Activated CD4-positive, CD25-positive, alpha-beta regulatory T cell treated with anti-CD3 and anti-CD28 coated beads, Interleukin-2, amount 50 U/mL, for 16 hours (primary cell): Measurements from ENCODE around the gene TASP1.
"Not testable (repeated sequence)": the region's sequence is repeated elsewhere in the genome, so short reads cannot be mapped to it uniquely, and the experiment has no call there.

Experiments used
- DNase-seq: peaks from one replicate; pipeline ENCODE4 v3.0.0-alpha.2; 2020; ENCODE audit warnings: low read depth, low spot score

The TASP1 gene

GRCh38 chr20:13638496-13639149 lies at the start of gene TASP1:
TSS of gene TASP1 (minus strand) at chr20:13638932. CDS start at chr20:13630078, 8,854 bp downstream.
- DNase-seq, result peak; percentile 92

GRCh38 chr20:13687815-13688214 lies 49.1 kb upstream of the TASP1 start:
- DNase-seq, result no peak

- DNase-seq, result no peak
These were observed 46.9 kb upstream of the TASP1 start for GRCh38 chr20:13685623-13686022.

- no peak for DNase-seq
These were observed 46.0 kb upstream of the TASP1 start for GRCh38 chr20:13684566-13685222.

- no peak for DNase-seq
These were observed 45.1 kb upstream of the TASP1 start for GRCh38 chr20:13683833-13684232.

- DNase-seq, result no peak
These were observed 42.8 kb upstream of the TASP1 start for GRCh38 chr20:13681248-13682125.

GRCh38 chr20:13678944-13679343 lies 40.2 kb upstream of the TASP1 start:
- no peak for DNase-seq

GRCh38 chr20:13677241-13677640 lies 38.5 kb upstream of the TASP1 start:
- DNase-seq, result no peak

GRCh38 chr20:13676682-13677081 lies 38.0 kb upstream of the TASP1 start:
- no peak for DNase-seq

- DNase-seq, result no peak
These were observed 34.0 kb upstream of the TASP1 start for GRCh38 chr20:13672690-13673089.

GRCh38 chr20:13671916-13672378 lies 33.2 kb upstream of the TASP1 start:
- DNase-seq, result no peak

- DNase-seq, result no peak
These were observed 32.8 kb upstream of the TASP1 start for GRCh38 chr20:13671512-13671911.

- no peak for DNase-seq
These were observed 31.4 kb upstream of the TASP1 start for GRCh38 chr20:13670160-13670559.

GRCh38 chr20:13665709-13666395 lies 27.1 kb upstream of the TASP1 start:
- no peak for DNase-seq

- DNase-seq, result no peak
These were observed 22.4 kb upstream of the TASP1 start for GRCh38 chr20:13661070-13661685.

GRCh38 chr20:13659288-13659687 lies 20.6 kb upstream of the TASP1 start:
- DNase-seq, result no peak

GRCh38 chr20:13658060-13658459 lies 19.3 kb upstream of the TASP1 start:
- not testable (repeated sequence) for DNase-seq

GRCh38 chr20:13656721-13657368 lies 18.1 kb upstream of the TASP1 start:
- DNase-seq, result no peak

- DNase-seq, result no peak
These were observed 15.8 kb upstream of the TASP1 start for GRCh38 chr20:13654463-13655023.

GRCh38 chr20:13650474-13650873 lies 11.7 kb upstream of the TASP1 start:
- DNase-seq, result no peak
